Kidney (tissue), 14 donors: ENCODE measurements around the gene TMEM131. TPM values are rescaled to one million over a fixed set of nuclear protein-coding genes. Genes with fewer than 3 reads are reported as not detected.
A peak's percentile ranks its signal among the peaks of the same experiment; 100 is the strongest.

Source experiments
- DNase-seq, 5 donors: peaks; one replicate each; pipeline ENCODE4 v3.0.0-alpha.2; 2013 to 2020
- FAIRE-seq: peaks from 2 replicates; lab custom pipeline; 2012; peaks lifted over from hg19 to GRCh38; lab: Jason Lieb, UNC
- H3K27ac ChIP-seq, 2 donors: one replicate each; pipeline ENCODE4 v1.7.0; 2013; ENCODE audit warnings: low read depth in 2 of 2, low read length in 2 of 2, inconsistent platforms in 1 of 2
- H3K27me3 ChIP-seq: one replicate; pipeline ENCODE4 v1.7.1; 2013; ENCODE audit warnings: low read length, inconsistent platforms; ENCODE audit not compliant: control insufficient read depth, insufficient read depth
- H3K36me3 ChIP-seq, 3 donors: one replicate each; pipeline versions ENCODE4 v1.7.0 to v1.7.1; 2013; ENCODE audit warnings: low read length in 3 of 3, control low read depth in 1 of 3, inconsistent platforms in 1 of 3; ENCODE audit not compliant: insufficient read depth in 3 of 3, control insufficient read depth in 2 of 3
- H3K4me1 ChIP-seq, 3 donors: one replicate each; pipeline versions ENCODE4 v1.7.0 to v1.7.1; 2013; ENCODE audit warnings: low read length in 3 of 3, inconsistent platforms in 1 of 3, low read depth in 1 of 3; ENCODE audit not compliant: control insufficient read depth in 2 of 3, insufficient read depth in 2 of 3
- H3K4me3 ChIP-seq, 3 donors: one replicate each; pipeline versions ENCODE4 v1.7.0 to v1.8.1; 2013; ENCODE audit warnings: low read length in 3 of 3, control low read depth in 1 of 3, inconsistent platforms in 1 of 3
- H3K9ac ChIP-seq, 3 donors: one replicate each; pipeline versions ENCODE4 v1.7.0 to v1.7.1; 2013; ENCODE audit warnings: low read length in 3 of 3, control low read depth in 1 of 3, inconsistent platforms in 1 of 3
- H3K9me3 ChIP-seq, 3 donors: one replicate each; pipeline versions ENCODE4 v1.7.0 to v1.7.1; 2013; ENCODE audit warnings: low read length in 3 of 3, control low read depth in 1 of 3, inconsistent platforms in 1 of 3; ENCODE audit not compliant: control insufficient read depth in 2 of 3, insufficient read depth in 1 of 3
- CTCF ChIP-seq: IDR thresholded peaks from 3 replicates; pipeline ENCODE4 v1.5.1; 2012; ENCODE audit warnings: mild to moderate bottlenecking, moderate library complexity, borderline replicate concordance; ENCODE audit not compliant: insufficient read depth; ENCODE audit errors: extremely low read depth
- intact Hi-C: fragments of 100-400 bp; cut with DNase I; formaldehyde crosslinking; loops from one replicate; pipeline ENCODE4 v1.11.1; 2022
- polyA plus RNA-seq: library from polyadenylated mRNA; stranded (reverse); fragments of 350-450 nt; fragmentation: Illumina TruSeq; extraction: RNeasy Lipid Tissue Mini Kit (QIAGEN cat#74804); gene quantifications from one replicate; pipeline ENCODE4 v1.2.3, GENCODE V29; 2014; ENCODE audit warnings: low read depth, low replicate concordance; ENCODE audit not compliant: insufficient read depth
- total RNA-seq: library from RNA; stranded (reverse); fragmentation: NEBNext Ultra II Directional; extraction: Animal tissue kit (Norgen Biotek cat#: 25700); gene quantifications from one replicate; pipeline ENCODE4 v1.2.1, GENCODE V29; 2021
- donor health status: control.
- donor health status: control.
- donor health status: control.
- donor health status: control.
- donor health status: control.
- donor health status: DM: yes; HTN: yes; CAD: no.
- donor health status: Normal renal cell carcinoma (clear cell type).

Gene TMEM131
- total and polyA plus RNA-seq, 2 donors from 2014 or later: 8.0 to 38.4 TPM

GRCh38 chr2:97716695-97717612, 278.8 kb downstream of the TMEM131 start:
- DNase-seq (peak in 2 of 5 donors; percentile 31 to 67), FAIRE-seq (no peak)
- intact Hi-C loops: no loop called here
- no peaks in the 10 kb centered on the region for H3K9me3 ChIP-seq
- H3K9ac ChIP-seq: no peak overlapping the region
- H3K4me3 ChIP-seq: no peak overlapping the region
- no peaks in the 10 kb centered on the region for H3K27me3 ChIP-seq
- peaks cover 0 to 2% (median 0%) of the 10 kb centered on the region in 3 donors for H3K4me1 ChIP-seq
- no peak overlapping the region for H3K27ac ChIP-seq
- no peaks in the 10 kb centered on the region for H3K36me3 ChIP-seq
- no peak for TF ChIP-seq CTCF

GRCh38 chr2:97715951-97716694, 279.6 kb downstream of the TMEM131 start:
- DNase-seq (peak in 1 of 5 donors; percentile 53), FAIRE-seq (no peak)
- no peak overlapping the region for H3K9ac ChIP-seq
- H3K4me1 ChIP-seq: peaks cover 0 to 2% (median 0%) of the 10 kb centered on the region in 3 donors
- H3K4me3 ChIP-seq: no peak overlapping the region
- TF ChIP-seq CTCF: no peak
- no peaks in the 10 kb centered on the region for H3K27me3 ChIP-seq
- H3K9me3 ChIP-seq: no peaks in the 10 kb centered on the region
- no peak overlapping the region for H3K27ac ChIP-seq
- no peaks in the 10 kb centered on the region for H3K36me3 ChIP-seq
- intact Hi-C loops: no loop called here

- FAIRE-seq: no peak
- no peaks in the 10 kb centered on the region for H3K36me3 ChIP-seq
- no peak overlapping the region for H3K27ac ChIP-seq
- intact Hi-C loops: no loop called here
- H3K4me3 ChIP-seq: no peak overlapping the region
- DNase-seq: peak in 2 of 5 donors; percentile 33 to 57
- H3K9me3 ChIP-seq: no peaks in the 10 kb centered on the region
- H3K4me1 ChIP-seq: peaks cover 0 to 2% (median 0%) of the 10 kb centered on the region in 3 donors
- H3K9ac ChIP-seq: no peak overlapping the region
- H3K27me3 ChIP-seq: no peaks in the 10 kb centered on the region
- no peak for TF ChIP-seq CTCF
Measured at GRCh38 chr2:97714950-97715652, 280.6 kb downstream of the TMEM131 start.
